Motor neuron (in vitro differentiated cells): Measurements from ENCODE around the gene ZNF433. TPM values are rescaled to one million over a fixed set of nuclear protein-coding genes. Genes with fewer than 3 reads are reported as not detected.
A peak's percentile ranks its signal among the peaks of the same experiment; 100 is the strongest.
"Not testable (repeated sequence)": the region's sequence is repeated elsewhere in the genome, so short reads cannot be mapped to it uniquely, and the experiment has no call there.

Experiments used
- ATAC-seq, 8 experiments: fragments of 200-7000 bp; cut with Tn5 transposase; replicated peaks in 6 of 8; 2 replicates each; pipeline ENCODE4 v1.8.0; 2021; ENCODE audit warnings: mild to moderate bottlenecking in 8 of 8, moderate library complexity in 8 of 8
- H3K27ac ChIP-seq, 2 donors: fragments of 250-450 bp; sonication (Bioruptor Pico); 2 replicates each; pipeline ENCODE4 v1.9.0; 2021; ENCODE audit warnings: antibody characterized with exemption in 2 of 2, mild to moderate bottlenecking in 2 of 2, moderate library complexity in 1 of 2
- H3K4me1 ChIP-seq, 2 donors: fragments of 250-450 bp; sonication (Bioruptor Pico); replicated peaks in 1 of 2; 2 replicates each; pipeline ENCODE4 v1.6.1; 2021; ENCODE audit warnings: antibody characterized with exemption in 2 of 2, mild to moderate bottlenecking in 2 of 2, moderate library complexity in 1 of 2
- H3K4me3 ChIP-seq, 5 donors: fragments of 250-450 bp; sonication (Bioruptor Pico); 2 replicates each; pipeline ENCODE4 v1.9.0; 2021; ENCODE audit warnings: antibody characterized with exemption in 5 of 5, mild to moderate bottlenecking in 5 of 5, moderate library complexity in 4 of 5
- WGBS, 10 experiments: fragments of 450-650 bp; shearing (Covaris generic); methylation state at CpG; one replicate each; pipeline ENCODE4 v1.0.0; 2022; 5-methylcytosine and 5-hydroxymethylcytosine counted together
- in situ Hi-C, 9 experiments: fragments of 400-800 bp; cut with MboI; loops; one replicate each; pipeline ENCODE4 v1.15.0; 2021; ENCODE audit warnings: low sequenced_read_pairs in 9 of 9, low pct_unique_long_range_greater_than_20kb in 2 of 9; ENCODE audit not compliant: unreplicated experiment in 9 of 9
- total RNA-seq, 8 experiments: library from RNA; unstranded; fragments of 300-600 nt; gene quantifications; 2 replicates each; pipeline versions ENCODE4 v1.2.3 to v1.2.4, GENCODE V29; 2022

ZNF433 gene
- total RNA-seq: 10 to 100 TPM in 5 of 8 experiments, 1 to 10 TPM in 3; 2.1 to 33.8 (median 20.0) TPM

GRCh38 chr19:12035220-12036172 lies at the start of gene ZNF433:
ZNF433 (minus strand) TSS chr19:12035679; CDS start chr19:12035539, 140 bp downstream.
- WGBS, 10 experiments: 0 to 6% (median 2%) methylated on average over 1 to 9 of the region's 68 CpGs; no CpG with 5 or more reads in 6 of the 10 experiments
- ATAC-seq: peak; percentile 96 to 99 (median 99)
- Histone ChIP-seq H3K27ac (peak within 1 kb of the TSS; percentile 91 to 97), H3K4me3 (peak within 1 kb of the TSS; percentile 70 to 90 (median 87)), H3K4me1 (peaks cover 0 to 10% of the 10 kb centered on the region in 2 donors)
- in situ Hi-C loops: no loop called here

- WGBS, 10 experiments: 60 to 100% (median 81%) methylated on average over 2 to 6 of the region's 6 CpGs; no CpG with 5 or more reads in 1 of the 10 experiments
- in situ Hi-C loops, H3K4me1 ChIP-seq, H3K4me3 ChIP-seq, H3K27ac ChIP-seq, ATAC-seq: not testable (repeated sequence)
Measured at GRCh38 chr19:12083336-12083735, 47.9 kb upstream of the ZNF433 start.

DNA sequence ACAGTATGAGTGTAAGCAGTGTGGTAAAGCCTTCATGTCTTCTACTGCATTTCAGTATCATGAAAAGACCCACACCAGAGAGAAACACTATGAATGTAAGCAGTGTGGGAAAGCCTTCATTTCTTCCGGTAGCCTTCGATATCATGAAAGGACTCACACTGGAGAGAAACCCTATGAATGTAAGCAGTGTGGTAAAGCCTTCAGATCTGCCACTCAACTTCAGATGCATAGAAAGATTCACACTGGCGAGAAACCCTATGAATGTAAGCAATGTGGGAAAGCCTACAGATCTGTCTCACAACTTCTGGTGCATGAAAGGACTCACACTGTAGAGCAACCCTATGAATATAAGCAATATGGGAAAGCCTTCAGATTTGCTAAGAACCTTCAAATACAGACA lies 41.9 kb upstream of the ZNF433 start:
- Histone ChIP-seq H3K27ac (no peak overlapping the region), H3K4me1 (no peaks in the 10 kb centered on the region), H3K4me3 (no peak overlapping the region)
- no peak for ATAC-seq
- in situ Hi-C loops: no loop called here
- 50 to 100% (median 80%) methylated on average over 2 to 3 of the region's 3 CpGs; no CpG with 5 or more reads in 1 of the 10 experiments for WGBS, 10 experiments

DNA sequence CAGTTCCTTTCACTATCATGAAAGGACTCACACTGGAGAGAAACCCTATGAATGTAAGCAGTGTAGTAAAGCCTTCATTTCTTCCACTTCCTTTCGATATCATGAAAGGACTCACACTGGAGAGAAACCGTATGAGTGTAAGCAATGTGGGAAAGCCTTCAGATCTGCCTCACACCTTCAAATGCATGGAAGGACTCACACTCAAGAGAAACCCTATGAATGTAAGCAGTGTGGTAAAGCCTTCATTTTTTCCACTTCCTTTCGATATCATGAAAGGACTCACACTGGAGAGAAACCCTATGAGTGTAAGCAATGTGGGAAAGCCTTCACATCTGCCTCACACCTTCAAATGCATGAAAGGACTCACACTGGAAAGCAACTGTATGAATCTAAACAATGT lies 40.9 kb upstream of the ZNF433 start:
- H3K27ac ChIP-seq, in situ Hi-C loops, H3K4me1 ChIP-seq, H3K4me3 ChIP-seq, ATAC-seq: not testable (repeated sequence)
- WGBS, 10 experiments: 42 to 100% (median 82%) methylated on average over 1 to 3 of the region's 3 CpGs; no CpG with 5 or more reads in 3 of the 10 experiments

GRCh38 chr19:12075538-12076139 lies 40.2 kb upstream of the ZNF433 start:
- no peak for ATAC-seq
- 45 to 100% (median 88%) methylated on average over 1 to 3 of the region's 3 CpGs; no CpG with 5 or more reads in 1 of the 10 experiments for WGBS, 10 experiments
- Histone ChIP-seq H3K4me3 (no peak overlapping the region), H3K4me1 (no peaks in the 10 kb centered on the region), H3K27ac (no peak overlapping the region)
- in situ Hi-C loops: no loop called here

GRCh38 chr19:12064590-12065538 lies 29.4 kb upstream of the ZNF433 start, which contains the start of gene ZNF844:
ZNF844 (plus strand) TSS chr19:12064731; CDS start chr19:12064874, 143 bp downstream.
- in situ Hi-C loops: no loop called here
- WGBS, 10 experiments: 0 to 33% (median 17%) methylated on average over 1 to 30 of the region's 66 CpGs; no CpG with 5 or more reads in 1 of the 10 experiments
- Histone ChIP-seq H3K27ac (peak within 1 kb of the TSS; percentile 70 to 95), H3K4me3 (peak within 1 kb of the TSS; percentile 46 to 77 (median 65)), H3K4me1 (peaks cover 4 to 9% of the 10 kb centered on the region in 2 donors)
- ATAC-seq: peak; percentile 85 to 96 (median 94)

GRCh38 chr19:12055784-12056183 lies 20.3 kb upstream of the ZNF433 start:
- H3K27ac ChIP-seq: no peak overlapping the region
- no peak for ATAC-seq
- H3K4me1 ChIP-seq: peaks cover 0 to 3% of the 10 kb centered on the region in 2 donors
- in situ Hi-C loops: no loop called here
- WGBS, 10 experiments: 0 to 100% (median 83%) methylated on average over 1 to 5 of the region's 5 CpGs; no CpG with 5 or more reads in 4 of the 10 experiments
- no peak overlapping the region for H3K4me3 ChIP-seq

DNA sequence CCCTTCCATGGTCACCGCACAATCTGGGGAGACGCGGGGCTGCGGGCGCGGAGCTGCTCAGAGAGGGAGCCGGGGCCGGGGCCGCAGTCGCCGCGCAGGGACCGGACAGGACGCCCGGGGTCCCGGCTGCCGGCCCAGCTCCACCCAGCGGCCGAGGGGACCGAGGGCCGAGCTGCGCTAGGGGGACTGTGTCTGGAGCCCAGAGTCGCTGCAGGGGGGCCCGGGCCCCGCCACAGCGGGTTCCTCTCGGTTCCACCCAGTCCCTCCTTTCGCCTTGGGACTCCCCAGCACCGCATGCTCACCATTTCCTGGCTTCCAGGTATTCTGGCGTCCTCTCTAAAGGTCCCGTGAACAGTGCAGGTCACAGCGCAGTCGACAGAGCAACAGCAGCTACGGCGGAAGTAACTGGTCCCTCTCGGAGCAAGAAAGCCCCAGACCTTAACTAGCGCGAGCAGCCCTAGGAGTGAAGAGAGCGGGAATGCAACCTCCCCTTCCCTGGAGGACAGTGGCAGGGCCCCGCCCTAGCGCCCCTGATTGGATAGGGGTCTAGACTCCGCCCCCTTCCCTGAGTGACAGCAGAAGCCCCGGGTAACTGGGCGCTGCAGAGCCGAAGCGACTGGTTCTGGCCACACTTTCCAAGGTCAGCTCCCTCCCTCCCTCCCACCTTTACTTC lies 17.2 kb upstream of the ZNF433 start, which contains the start of gene ZNF878:
Gene ZNF878, minus strand, starts transcription at position 465 of the 673 bp plus-strand sequence. Its CDS starts 160 bp downstream, at position 305.
- Histone ChIP-seq H3K4me3 (peak within 1 kb of the TSS; percentile 43 to 78 (median 59)), H3K4me1 (peaks cover 0 to 3% of the 10 kb centered on the region in 2 donors), H3K27ac (peak within 1 kb of the TSS; percentile 63 to 69)
- in situ Hi-C loops: no loop called here
- ATAC-seq: peak; percentile 93 to 99 (median 99)
- WGBS, 10 experiments: 0% methylated on average over 2 of the region's 46 CpGs; no CpG with 5 or more reads in 8 of the 10 experiments

DNA sequence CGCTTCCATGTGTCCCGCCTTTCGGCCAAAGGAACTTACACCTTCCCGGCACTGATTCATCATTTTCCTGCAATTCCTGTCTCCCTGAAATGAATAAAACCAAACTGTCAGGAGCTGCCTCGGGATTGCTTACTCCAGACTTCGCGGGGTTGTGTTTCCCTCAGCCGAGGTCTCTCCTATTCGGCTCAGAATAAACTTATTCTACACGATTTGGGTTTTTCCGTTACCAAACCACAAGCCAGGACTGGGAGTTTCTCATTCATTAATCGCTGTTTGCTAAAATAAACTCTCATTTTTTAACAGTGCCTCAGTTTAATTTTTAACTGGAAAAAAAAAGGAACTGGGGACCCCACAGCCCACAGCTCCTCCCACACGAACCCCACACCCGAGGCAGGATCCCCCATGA lies 16.6 kb upstream of the ZNF433 start:
- in situ Hi-C loops: no loop called here
- WGBS, 10 experiments: 0 to 8% (median 0%) methylated on average over 1 to 11 of the region's 14 CpGs
- Histone ChIP-seq H3K4me3 (peak overlapping the region; percentile 43 to 78 (median 59)), H3K4me1 (peaks cover 0 to 3% of the 10 kb centered on the region in 2 donors), H3K27ac (peak overlapping the region in 1 of 2 donors; percentile 69)
- ATAC-seq: peak in 1 of 8 experiments; percentile 6

GRCh38 chr19:12047868-12048267 lies 12.4 kb upstream of the ZNF433 start:
- Histone ChIP-seq H3K27ac (no peak overlapping the region), H3K4me3 (no peak overlapping the region), H3K4me1 (peaks cover 0 to 3% of the 10 kb centered on the region in 2 donors)
- in situ Hi-C loops: no loop called here
- 100% methylated on average over 2 of the region's 2 CpGs; no CpG with 5 or more reads in 9 of the 10 experiments for WGBS, 10 experiments
- no peak for ATAC-seq

DNA sequence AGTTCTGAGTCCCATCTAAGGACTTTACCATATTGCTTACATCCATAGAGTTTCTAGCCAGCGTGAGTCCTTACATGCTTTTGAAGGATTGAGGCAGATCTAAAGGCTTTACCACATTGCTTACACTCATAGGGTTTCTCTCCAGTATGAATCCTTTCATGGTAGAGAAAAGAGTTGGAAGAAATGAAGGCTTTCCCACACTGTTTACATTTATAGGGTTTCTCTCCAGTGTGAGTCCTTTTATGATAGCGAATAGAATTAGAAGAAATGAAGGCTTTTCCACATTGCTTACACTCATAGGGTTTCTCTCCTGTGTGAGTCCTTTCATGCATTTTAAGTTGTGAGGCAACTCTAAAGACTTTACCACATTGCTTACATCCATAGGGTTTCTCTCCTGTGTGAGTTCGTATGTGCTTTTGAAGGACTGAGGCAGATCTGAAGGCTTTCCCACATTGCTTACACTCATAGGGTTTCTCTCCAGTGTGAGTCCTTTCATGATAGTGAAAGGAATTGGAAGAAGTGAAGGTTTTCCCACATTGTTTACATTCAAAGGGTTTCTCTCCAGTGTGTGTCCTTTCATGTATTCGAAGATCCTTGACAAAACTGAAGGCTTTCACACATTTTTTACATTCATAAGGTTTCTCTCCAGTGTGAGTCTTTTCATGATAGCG lies 8.4 kb upstream of the ZNF433 start:
- in situ Hi-C loops: no loop called here
- ATAC-seq: no peak
- Histone ChIP-seq H3K27ac (no peak overlapping the region), H3K4me3 (no peak overlapping the region), H3K4me1 (no peaks in the 10 kb centered on the region)
- 60 to 100% (median 76%) methylated on average over 1 to 5 of the region's 5 CpGs for WGBS, 10 experiments
